Measurements from ENCODE around the gene AKR1C2.
"Not testable (repeated sequence)": the region's sequence is repeated elsewhere in the genome, so short reads cannot be mapped to it uniquely, and the experiment has no call there.

- not testable (repeated sequence) for TF ChIP-seq WT1 (tag by site-specific recombination; IDR thresholded peaks at IDR 0.05); ZBTB1 (tag by site-specific recombination; IDR thresholded peaks at IDR 0.05); ZNF114 (tag by site-specific recombination; IDR thresholded peaks at IDR 0.05); ZNF146 (tag by site-specific recombination; IDR thresholded peaks at IDR 0.05); CTCF (tag by site-specific recombination; IDR thresholded peaks at IDR 0.05); ZFP41 (tag by site-specific recombination; IDR thresholded peaks at IDR 0.05; ENCODE audit: borderline replicate concordance); ZNF830 (tag by site-specific recombination; IDR thresholded peaks at IDR 0.05; ENCODE audit: low read depth); REST (tag by site-specific recombination; IDR thresholded peaks at IDR 0.05); ZNF639 (tag by site-specific recombination; IDR thresholded peaks at IDR 0.05); ZNF302 (tag by site-specific recombination; IDR thresholded peaks at IDR 0.05; ENCODE audit: low read depth)
These were observed 60.2 kb downstream of the AKR1C2 start for GRCh38 chr10:4943416-4943815.
